ENCODE data around the gene CPSF4. TPM values are rescaled to one million over a fixed set of nuclear protein-coding genes. Genes with fewer than 3 reads are reported as not detected.
"Not testable (repeated sequence)": the region's sequence is repeated elsewhere in the genome, so short reads cannot be mapped to it uniquely, and the experiment has no call there.

Gene CPSF4
- total RNA-seq, 4 donors from 2014 or later, result 34.3 to 77.9 (median 50.1) TPM

- TF ChIP-seq POLR2A (IDR thresholded peaks at IDR 0.05), result no peak
- H3K4me3 ChIP-seq, result no peak overlapping the region
- WGBS, 2 donors, result 89% methylated on average over 11 of the region's 11 CpGs
- no peaks in the 10 kb centered on the region for H3K9me3 ChIP-seq
- DNase-seq (ENCODE audit: low spot score in 2 of 2), result no peak
- H3K27ac ChIP-seq, result no peak overlapping the region
- H3K36me3 ChIP-seq, result peaks cover 4 to 97% (median 38%) of the 10 kb centered on the region in 3 donors
- no peaks in the 10 kb centered on the region for H3K27me3 ChIP-seq
- H3K4me1 ChIP-seq, result no peaks in the 10 kb centered on the region
Observed at GRCh38 chr7:99422186-99422585, 16.6 kb upstream of the CPSF4 start.

- Histone ChIP-seq H3K9me3 (no peaks in the 10 kb centered on the region), H3K4me1 (no peaks in the 10 kb centered on the region), H3K4me3 (no peak overlapping the region), H3K27me3 (no peaks in the 10 kb centered on the region), H3K27ac (no peak overlapping the region), H3K36me3 (peaks cover 1 to 94% (median 35%) of the 10 kb centered on the region in 3 donors)
- DNase-seq (ENCODE audit: low spot score in 2 of 2), result no peak
- WGBS, 2 donors, result 81 to 82% methylated on average over 5 of the region's 5 CpGs
- TF ChIP-seq CTCF (IDR thresholded peaks at IDR 0.05) (no peak), EP300 (IDR thresholded peaks at IDR 0.05) (no peak), POLR2A (IDR thresholded peaks at IDR 0.05) (no peak)
Observed at GRCh38 chr7:99422625-99423024, 16.1 kb upstream of the CPSF4 start.

- Histone ChIP-seq H3K27ac (no peak overlapping the region), H3K9me3 (no peaks in the 10 kb centered on the region), H3K27me3 (no peaks in the 10 kb centered on the region), H3K4me3 (no peak overlapping the region), H3K36me3 (peaks cover 0 to 91% (median 18%) of the 10 kb centered on the region in 3 donors), H3K4me1 (no peaks in the 10 kb centered on the region)
- no peak for TF ChIP-seq POLR2A (IDR thresholded peaks at IDR 0.05)
- TF ChIP-seq EP300 (IDR thresholded peaks at IDR 0.05), result no peak
- no peak for TF ChIP-seq CTCF (IDR thresholded peaks at IDR 0.05)
- 91 to 92% methylated on average over 14 to 20 of the region's 24 CpGs for WGBS, 2 donors
- DNase-seq (ENCODE audit: low spot score in 2 of 2), result no peak
Observed at GRCh38 chr7:99424932-99425730, 13.6 kb upstream of the CPSF4 start.

- no peak for DNase-seq (ENCODE audit: low spot score in 2 of 2)
- no peak overlapping the region for H3K4me3 ChIP-seq
- no peaks in the 10 kb centered on the region for H3K9me3 ChIP-seq
- TF ChIP-seq POLR2A (IDR thresholded peaks at IDR 0.05) (no peak), CTCF (IDR thresholded peaks at IDR 0.05) (no peak), EP300 (IDR thresholded peaks at IDR 0.05) (no peak)
- no peaks in the 10 kb centered on the region for H3K4me1 ChIP-seq
- H3K36me3 ChIP-seq, result peaks cover 0 to 92% (median 24%) of the 10 kb centered on the region in 3 donors
- no peaks in the 10 kb centered on the region for H3K27me3 ChIP-seq
- 85 to 87% methylated on average over 10 of the region's 10 CpGs for WGBS, 2 donors
- no peak overlapping the region for H3K27ac ChIP-seq
Observed at GRCh38 chr7:99428972-99429566, 9.7 kb upstream of the CPSF4 start.

- Histone ChIP-seq H3K9me3 (no peaks in the 10 kb centered on the region), H3K27ac (no peak overlapping the region), H3K36me3 (peaks cover 0 to 92% (median 21%) of the 10 kb centered on the region in 3 donors), H3K4me1 (no peaks in the 10 kb centered on the region), H3K4me3 (no peak overlapping the region), H3K27me3 (no peaks in the 10 kb centered on the region)
- no peak for TF ChIP-seq POLR2A (IDR thresholded peaks at IDR 0.05)
- TF ChIP-seq CTCF (IDR thresholded peaks at IDR 0.05), result no peak
- TF ChIP-seq EP300 (IDR thresholded peaks at IDR 0.05), result no peak
- no peak for DNase-seq (ENCODE audit: low spot score in 2 of 2)
- WGBS, 2 donors, result 82 to 90% methylated on average over 3 to 8 of the region's 8 CpGs
Observed at GRCh38 chr7:99429756-99430155, 9.0 kb upstream of the CPSF4 start.

GRCh38 chr7:99431756-99432540 lies 6.8 kb upstream of the CPSF4 start:
- peaks cover 0 to 83% (median 15%) of the 10 kb centered on the region in 3 donors for H3K36me3 ChIP-seq
- H3K4me3 ChIP-seq; H3K4me1 ChIP-seq; H3K27ac ChIP-seq; DNase-seq (ENCODE audit: low spot score in 2 of 2); H3K9me3 ChIP-seq; H3K27me3 ChIP-seq: not testable (repeated sequence)
- WGBS, 2 donors, result 86 to 92% methylated on average over 13 of the region's 13 CpGs

Measured in tibial nerve (tissue), 4 donors.